Adipocyte (in vitro differentiated cells): ENCODE measurements around the gene DDRGK1.

Experiments used
- DNase-seq: peaks from one replicate; pipeline ENCODE4 v3.0.0-alpha.2; 2015; ENCODE audit warnings: low read depth
- H3K27me3 ChIP-seq: replicated peaks from 2 replicates; pipeline ENCODE4 v1.7.0; 2013; ENCODE audit warnings: mild to moderate bottlenecking, low read length, moderate library complexity; ENCODE audit not compliant: control insufficient read depth, insufficient read depth
- H3K36me3 ChIP-seq: 2 replicates; pipeline ENCODE4 v1.7.0; 2013; ENCODE audit warnings: low read length, mild to moderate bottlenecking, moderate library complexity; ENCODE audit not compliant: control insufficient read depth, insufficient read depth, severe bottlenecking
- H3K4me1 ChIP-seq: 2 replicates; pipeline ENCODE4 v1.7.0; 2013; ENCODE audit warnings: mild to moderate bottlenecking, low read length, moderate library complexity; ENCODE audit not compliant: control insufficient read depth, insufficient read depth
- H3K4me3 ChIP-seq: 2 replicates; pipeline ENCODE4 v1.7.0; 2013; ENCODE audit warnings: mild to moderate bottlenecking, low read length, moderate library complexity
- H3K9ac ChIP-seq: 2 replicates; pipeline ENCODE4 v1.7.0; 2013; ENCODE audit warnings: mild to moderate bottlenecking, low read length, moderate library complexity
- H3K9me3 ChIP-seq: 2 replicates; pipeline ENCODE4 v1.7.0; 2013; ENCODE audit warnings: mild to moderate bottlenecking, low read length, moderate library complexity; ENCODE audit not compliant: control insufficient read depth

DDRGK1 gene

DNA sequence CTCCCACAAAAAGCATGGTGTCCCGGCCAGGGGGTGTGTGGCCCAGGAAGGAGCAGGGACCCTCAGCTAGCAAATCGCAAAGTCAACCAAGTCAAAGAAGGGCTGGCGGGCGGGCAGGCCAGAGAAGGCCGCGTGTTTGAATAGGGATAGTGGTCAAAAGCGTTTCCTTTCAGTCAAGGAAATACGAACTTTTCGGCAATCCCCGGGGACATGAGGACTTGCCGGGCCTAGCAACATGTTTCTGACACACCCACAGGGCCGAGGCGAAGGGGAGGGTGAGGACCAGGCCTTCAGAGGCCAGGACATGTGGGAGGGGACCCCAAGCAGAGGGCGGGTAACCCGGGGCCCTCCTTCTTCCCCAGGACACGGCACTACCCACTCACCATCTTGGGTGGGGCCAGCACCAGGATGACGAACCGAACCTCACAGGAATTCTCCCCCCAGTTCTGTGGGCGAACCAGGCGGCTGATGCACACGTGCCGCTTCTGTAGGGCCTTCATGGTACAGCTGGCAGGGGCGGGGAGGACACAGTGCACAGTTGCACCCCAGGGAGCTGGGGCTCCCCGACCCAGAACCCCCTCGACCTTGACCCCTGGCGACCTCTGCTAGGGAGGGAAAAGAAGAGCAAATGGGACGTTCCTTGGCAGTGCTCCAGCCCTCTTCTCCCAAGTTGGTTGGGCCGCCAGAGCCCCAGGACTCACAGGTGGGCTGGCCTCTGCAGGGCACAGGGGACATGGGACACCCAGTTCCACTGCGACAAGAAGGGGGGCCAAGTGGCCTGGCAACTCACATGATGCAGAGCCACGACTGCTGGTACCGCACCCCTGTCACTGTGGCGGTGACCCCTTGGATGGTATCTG, 28.9 kb upstream of the DDRGK1 start:
- H3K27me3 ChIP-seq = peaks cover 29% of the 10 kb centered on the region
- H3K9ac ChIP-seq = no peak overlapping the region
- H3K36me3 ChIP-seq = no peaks in the 10 kb centered on the region
- H3K4me1 ChIP-seq = peaks cover 3% of the 10 kb centered on the region
- no peak for DNase-seq
- no peaks in the 10 kb centered on the region for H3K9me3 ChIP-seq
- H3K4me3 ChIP-seq = no peak overlapping the region

DNA sequence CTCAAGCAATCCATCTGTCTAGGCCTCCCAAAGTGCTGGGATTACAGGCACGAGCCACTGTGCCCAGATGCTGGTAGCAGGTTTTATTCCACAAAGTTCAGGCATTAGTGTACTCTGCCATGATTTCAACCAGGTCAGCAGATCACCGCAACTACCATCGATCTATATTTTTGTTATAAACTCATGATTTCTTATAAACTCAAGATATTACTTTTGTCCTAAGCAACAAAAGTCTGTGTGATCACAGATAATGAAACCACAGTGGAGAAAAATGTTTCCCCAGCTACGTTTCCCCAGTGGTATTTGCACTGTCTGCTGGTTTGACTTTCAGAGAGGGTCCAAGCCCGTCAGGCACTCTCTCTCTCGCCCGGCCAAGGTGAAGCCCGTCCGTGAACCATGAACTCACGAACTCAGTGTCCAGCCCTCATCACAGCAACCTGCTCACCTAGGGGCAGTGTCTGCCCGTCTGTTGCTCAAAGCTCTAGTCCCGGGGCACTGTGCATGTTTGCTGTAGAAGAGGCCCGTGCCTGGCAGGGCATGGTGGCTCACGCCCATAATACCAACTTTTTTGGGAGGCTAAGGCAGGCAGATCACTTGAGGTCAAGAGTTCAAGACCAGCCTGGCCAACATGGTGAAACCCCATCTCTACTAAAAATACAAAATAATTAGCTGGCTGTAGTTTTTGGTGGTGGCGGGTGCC, 27.6 kb upstream of the DDRGK1 start:
- Histone ChIP-seq H3K4me1 (no peaks in the 10 kb centered on the region), H3K4me3 (no peak overlapping the region), H3K36me3 (no peaks in the 10 kb centered on the region), H3K9ac (no peak overlapping the region), H3K27me3 (peaks cover 19% of the 10 kb centered on the region), H3K9me3 (no peaks in the 10 kb centered on the region)
- DNase-seq = no peak

DNA sequence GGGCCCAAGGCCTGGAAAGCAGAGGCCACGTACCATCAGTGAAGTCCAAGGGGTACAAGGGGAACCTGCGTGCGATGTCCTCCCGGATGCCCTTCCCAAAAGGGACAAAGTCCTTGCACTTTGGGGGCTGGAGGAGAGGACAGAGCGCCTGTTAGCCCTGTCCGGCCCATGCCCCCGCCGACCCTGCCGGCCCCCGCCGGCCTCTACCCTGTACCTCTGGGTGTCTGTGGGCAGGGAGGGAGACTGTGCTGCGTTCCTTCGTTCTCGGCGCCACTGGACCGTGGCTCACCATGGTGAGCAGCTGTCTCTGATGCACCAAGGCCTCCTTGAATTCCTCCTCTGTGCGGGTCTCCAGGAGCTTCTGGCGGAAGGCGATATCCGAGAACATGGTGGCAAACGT, 26.6 kb upstream of the DDRGK1 start:
- no peak overlapping the region for H3K4me3 ChIP-seq
- no peaks in the 10 kb centered on the region for H3K36me3 ChIP-seq

DNA sequence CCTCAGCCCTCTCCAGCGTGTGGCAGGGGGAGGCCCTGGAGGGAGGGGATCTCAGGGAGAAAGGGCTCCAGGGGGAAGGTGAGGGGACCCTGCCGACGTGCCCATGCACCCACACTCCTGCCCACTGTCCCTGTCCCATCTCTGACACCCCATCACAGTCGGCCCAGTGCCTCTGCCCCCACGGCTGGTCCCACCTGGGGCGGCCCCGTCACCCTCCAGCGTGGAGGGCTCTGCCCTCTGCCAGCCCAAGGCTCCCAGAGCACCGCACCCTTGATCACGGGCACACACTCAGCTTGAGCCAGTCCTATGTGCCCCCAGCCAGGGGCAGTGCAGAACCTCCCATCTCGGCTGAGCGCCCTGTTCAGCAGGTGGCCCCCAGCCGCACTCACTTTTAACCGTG, 25.3 kb upstream of the DDRGK1 start:
- H3K4me1 ChIP-seq = no peaks in the 10 kb centered on the region
- no peak overlapping the region for H3K9ac ChIP-seq
- peaks cover under 1% of the 10 kb centered on the region for H3K27me3 ChIP-seq
- no peak for DNase-seq
- H3K36me3 ChIP-seq = no peaks in the 10 kb centered on the region
- no peak overlapping the region for H3K4me3 ChIP-seq
- H3K9me3 ChIP-seq = no peaks in the 10 kb centered on the region

More for the DNA sequence above, 26.6 kb upstream of the DDRGK1 start:
- Histone ChIP-seq H3K4me1 (no peaks in the 10 kb centered on the region), H3K9ac (no peak overlapping the region), H3K9me3 (no peaks in the 10 kb centered on the region), H3K27me3 (peaks cover 13% of the 10 kb centered on the region)
- no peak for DNase-seq

DNA sequence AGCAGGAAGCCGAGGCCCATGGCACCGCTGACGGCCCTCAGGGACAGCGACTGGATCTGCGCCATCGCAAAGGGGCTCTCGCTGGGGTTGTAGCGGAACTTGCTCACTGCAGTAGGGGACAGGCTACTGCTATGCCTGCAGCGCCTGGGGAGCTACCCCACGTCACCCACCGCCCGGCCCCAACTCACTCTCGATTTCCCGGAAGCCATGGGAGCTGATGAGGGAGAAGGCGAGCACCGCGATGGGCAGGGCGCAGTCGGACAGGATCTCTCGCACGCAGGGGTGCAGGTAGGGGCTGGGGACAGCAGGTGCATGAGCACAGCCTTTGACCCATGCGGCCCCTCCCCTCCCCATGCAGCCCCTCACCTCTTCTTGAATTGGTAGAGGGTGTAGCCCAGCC, 24.7 kb upstream of the DDRGK1 start:
- DNase-seq = no peak
- Histone ChIP-seq H3K4me3 (no peak overlapping the region), H3K4me1 (no peaks in the 10 kb centered on the region), H3K27me3 (no peaks in the 10 kb centered on the region), H3K36me3 (no peaks in the 10 kb centered on the region), H3K9ac (no peak overlapping the region), H3K9me3 (no peaks in the 10 kb centered on the region)

DNA sequence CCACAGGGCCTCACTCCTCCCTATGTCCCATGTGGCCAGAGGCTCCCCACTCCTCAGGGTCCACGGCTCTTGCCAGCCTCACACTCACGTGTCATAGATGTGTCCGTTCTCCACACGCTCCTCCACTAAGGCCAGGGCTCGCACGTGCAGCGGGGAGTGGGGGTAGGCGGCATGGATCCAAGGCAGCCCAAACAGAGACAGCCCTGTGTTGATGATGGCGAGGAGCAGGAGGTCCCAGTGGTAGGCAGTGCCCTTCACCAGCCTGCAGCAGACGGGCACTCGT, 24.2 kb upstream of the DDRGK1 start:
- Histone ChIP-seq H3K9me3 (no peaks in the 10 kb centered on the region), H3K4me3 (no peak overlapping the region), H3K36me3 (no peaks in the 10 kb centered on the region), H3K27me3 (no peaks in the 10 kb centered on the region), H3K4me1 (no peaks in the 10 kb centered on the region), H3K9ac (no peak overlapping the region)
- no peak for DNase-seq

DNA sequence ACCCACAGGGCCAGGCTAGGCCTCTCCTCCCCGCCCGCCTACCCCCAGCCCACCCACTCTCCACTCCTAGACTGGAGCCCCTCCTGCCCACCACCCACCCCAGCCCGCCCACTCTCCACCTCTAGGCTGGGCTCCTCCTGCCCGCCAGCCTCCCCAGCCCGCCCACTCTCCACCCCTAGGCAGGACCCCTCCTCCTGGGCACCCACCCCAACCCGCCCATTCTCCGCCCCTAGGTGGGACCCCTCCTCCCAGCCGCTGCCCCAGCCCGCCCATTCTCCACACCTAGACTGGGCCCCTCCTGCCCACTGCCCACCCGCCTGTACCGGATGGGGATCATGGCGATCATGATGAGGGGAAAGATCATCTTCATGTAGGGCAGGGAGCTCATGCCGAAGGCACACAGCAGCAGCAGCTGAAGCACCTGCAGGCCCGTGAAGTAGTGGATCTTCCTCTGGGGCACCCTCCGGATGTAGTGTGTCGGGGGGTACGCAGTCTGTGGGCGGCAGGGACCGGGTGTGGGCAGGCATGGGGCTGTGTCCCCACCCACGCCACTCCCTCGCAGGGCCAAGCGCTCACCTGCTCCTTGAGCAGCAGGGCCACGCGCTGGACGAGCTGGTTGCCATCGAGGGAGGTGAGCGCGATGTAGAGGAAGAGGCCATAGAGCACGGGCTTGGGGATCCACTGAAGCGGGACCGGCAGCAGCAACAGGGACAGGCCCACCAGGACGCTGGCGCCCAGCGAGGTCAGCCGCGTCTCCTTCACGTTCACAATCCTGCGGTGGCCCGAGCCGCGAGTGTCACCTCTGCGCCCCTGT, 23.7 kb upstream of the DDRGK1 start:
- Histone ChIP-seq H3K36me3 (peaks cover 5% of the 10 kb centered on the region), H3K4me3 (no peak overlapping the region), H3K27me3 (no peaks in the 10 kb centered on the region), H3K9me3 (no peaks in the 10 kb centered on the region), H3K9ac (no peak overlapping the region), H3K4me1 (no peaks in the 10 kb centered on the region)
- no peak for DNase-seq

DNA sequence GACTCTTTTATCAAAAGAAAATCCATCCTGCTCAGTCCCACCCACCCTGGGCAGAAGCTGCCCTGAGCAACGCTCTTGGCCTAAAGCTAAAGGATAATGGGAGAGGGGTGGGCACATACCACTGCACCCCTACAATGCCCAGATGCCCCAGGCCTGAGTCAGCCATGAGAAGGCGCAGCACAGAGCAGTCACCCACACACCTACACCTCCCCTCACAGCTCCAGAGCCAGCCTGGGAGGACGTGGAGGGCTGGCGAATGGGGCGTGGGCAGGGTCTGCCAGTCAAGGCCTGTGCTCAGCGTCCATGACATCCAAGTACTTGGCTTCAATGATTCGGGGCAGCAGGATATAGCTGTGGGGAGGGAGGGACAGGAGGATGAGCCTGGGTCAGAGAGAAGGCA, 23.0 kb upstream of the DDRGK1 start:
- H3K4me1 ChIP-seq = no peaks in the 10 kb centered on the region
- H3K9me3 ChIP-seq = no peaks in the 10 kb centered on the region
- no peaks in the 10 kb centered on the region for H3K27me3 ChIP-seq
- no peak overlapping the region for H3K4me3 ChIP-seq
- DNase-seq = no peak
- peaks cover 11% of the 10 kb centered on the region for H3K36me3 ChIP-seq
- no peak overlapping the region for H3K9ac ChIP-seq

DNA sequence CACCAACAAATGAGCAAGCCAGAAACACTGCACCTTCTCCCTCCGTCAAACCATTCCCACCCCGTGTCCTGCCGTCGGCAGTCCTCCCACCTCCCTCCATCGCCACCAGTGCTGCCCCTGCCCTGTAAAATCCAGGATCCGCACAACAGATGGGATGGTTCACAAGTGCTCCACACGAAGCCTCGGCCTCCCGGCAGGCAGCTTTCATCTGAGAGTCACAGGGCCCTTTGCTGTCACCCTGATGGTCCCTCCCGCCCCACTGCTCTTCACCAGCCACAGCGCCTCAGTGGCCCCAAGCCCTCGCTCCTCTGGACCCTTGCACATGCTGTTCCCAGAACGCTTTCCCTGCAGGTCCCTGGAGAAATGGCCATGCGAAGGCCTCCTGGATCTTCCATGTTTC, 22.4 kb upstream of the DDRGK1 start:
- H3K9me3 ChIP-seq = no peaks in the 10 kb centered on the region
- no peak overlapping the region for H3K9ac ChIP-seq
- no peak overlapping the region for H3K4me3 ChIP-seq
- H3K27me3 ChIP-seq = no peaks in the 10 kb centered on the region
- no peak for DNase-seq
- peaks cover 14% of the 10 kb centered on the region for H3K36me3 ChIP-seq
- no peaks in the 10 kb centered on the region for H3K4me1 ChIP-seq

DNA sequence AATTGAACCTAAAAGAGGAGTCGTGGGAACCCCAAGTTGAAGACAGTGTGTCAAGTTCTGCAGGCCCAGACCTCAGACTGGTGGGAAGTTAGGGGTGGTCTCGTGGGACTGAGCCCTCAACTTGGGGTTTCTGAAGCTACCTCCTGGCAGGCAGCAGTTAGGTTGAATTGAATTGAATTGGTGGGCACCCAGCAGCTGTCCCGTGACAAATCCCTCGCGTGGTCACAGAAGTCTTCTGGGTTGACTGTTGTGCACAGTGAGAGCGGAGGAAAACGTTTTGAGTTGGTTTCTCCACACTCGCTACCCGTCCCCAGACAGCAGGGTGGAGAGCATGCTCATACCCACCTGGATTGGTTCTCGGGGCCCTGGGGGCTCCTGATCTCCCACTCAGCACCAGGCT, 21.6 kb upstream of the DDRGK1 start:
- Histone ChIP-seq H3K9me3 (no peaks in the 10 kb centered on the region), H3K4me3 (no peak overlapping the region), H3K36me3 (peaks cover 22% of the 10 kb centered on the region), H3K9ac (no peak overlapping the region), H3K4me1 (no peaks in the 10 kb centered on the region), H3K27me3 (no peaks in the 10 kb centered on the region)
- no peak for DNase-seq

DNA sequence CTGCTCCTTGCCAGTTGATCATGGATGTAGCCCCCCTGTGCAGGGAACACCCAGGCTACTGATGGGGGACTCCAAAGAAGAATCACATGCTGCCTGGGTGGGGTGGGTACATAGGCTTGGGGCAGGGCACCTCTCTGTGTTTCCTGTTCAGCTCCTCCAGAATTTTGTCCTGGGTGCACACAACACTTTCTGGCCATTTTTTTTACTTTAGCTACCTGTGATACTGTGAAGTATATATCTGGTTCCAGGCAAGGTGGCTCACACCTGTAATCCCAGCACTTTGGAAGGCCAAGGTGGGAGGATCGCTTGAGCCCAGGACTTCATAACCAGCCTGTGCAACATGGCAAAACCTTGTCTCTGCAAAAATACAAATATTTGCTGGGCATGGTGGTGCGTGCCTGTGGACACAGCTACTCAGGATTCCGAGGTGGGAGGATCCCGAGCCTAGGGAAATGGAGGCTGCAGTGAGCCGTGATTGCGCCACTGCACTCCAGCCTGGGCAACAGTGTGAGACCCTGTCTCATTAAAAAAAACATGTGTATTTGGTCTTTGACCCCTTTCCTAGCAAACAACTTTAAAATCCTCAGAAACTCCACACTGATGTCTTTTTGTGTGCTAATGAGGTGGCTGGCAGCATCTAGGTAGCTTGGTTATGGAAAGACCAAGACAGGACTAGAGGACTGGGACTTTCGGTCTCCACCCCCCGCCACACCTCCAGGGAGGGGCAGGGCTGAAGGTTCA, 20.4 kb upstream of the DDRGK1 start:
- Histone ChIP-seq H3K9ac (no peak overlapping the region), H3K4me1 (no peaks in the 10 kb centered on the region), H3K4me3 (no peak overlapping the region), H3K9me3 (no peaks in the 10 kb centered on the region), H3K27me3 (no peaks in the 10 kb centered on the region), H3K36me3 (peaks cover 32% of the 10 kb centered on the region)
- no peak for DNase-seq
